Coronary artery (tissue), 2 donors: ENCODE measurements around the gene TP73.

Experiments used
- DNase-seq: peaks from one replicate; pipeline ENCODE4 v3.0.0-alpha.2; 2017; ENCODE audit warnings: low spot score
- H3K27ac ChIP-seq, 2 donors: fragments of 200-600 bp; sonication (generic); one replicate each; pipeline ENCODE4 v1.5.1; 2016 to 2019
- H3K4me3 ChIP-seq: fragments of 200-600 bp; sonication (generic); 2 replicates; pipeline ENCODE4 v1.5.1; 2016; ENCODE audit warnings: mild to moderate bottlenecking, moderate library complexity
- TF ChIP-seq, protein P1 (sequence below): fragments of 200-600 bp; sonication (generic); IDR thresholded peaks from one replicate; pipeline ENCODE4 v1.5.1; 2019; ENCODE audit warnings: antibody characterized with exemption

Gene TP73

DNA sequence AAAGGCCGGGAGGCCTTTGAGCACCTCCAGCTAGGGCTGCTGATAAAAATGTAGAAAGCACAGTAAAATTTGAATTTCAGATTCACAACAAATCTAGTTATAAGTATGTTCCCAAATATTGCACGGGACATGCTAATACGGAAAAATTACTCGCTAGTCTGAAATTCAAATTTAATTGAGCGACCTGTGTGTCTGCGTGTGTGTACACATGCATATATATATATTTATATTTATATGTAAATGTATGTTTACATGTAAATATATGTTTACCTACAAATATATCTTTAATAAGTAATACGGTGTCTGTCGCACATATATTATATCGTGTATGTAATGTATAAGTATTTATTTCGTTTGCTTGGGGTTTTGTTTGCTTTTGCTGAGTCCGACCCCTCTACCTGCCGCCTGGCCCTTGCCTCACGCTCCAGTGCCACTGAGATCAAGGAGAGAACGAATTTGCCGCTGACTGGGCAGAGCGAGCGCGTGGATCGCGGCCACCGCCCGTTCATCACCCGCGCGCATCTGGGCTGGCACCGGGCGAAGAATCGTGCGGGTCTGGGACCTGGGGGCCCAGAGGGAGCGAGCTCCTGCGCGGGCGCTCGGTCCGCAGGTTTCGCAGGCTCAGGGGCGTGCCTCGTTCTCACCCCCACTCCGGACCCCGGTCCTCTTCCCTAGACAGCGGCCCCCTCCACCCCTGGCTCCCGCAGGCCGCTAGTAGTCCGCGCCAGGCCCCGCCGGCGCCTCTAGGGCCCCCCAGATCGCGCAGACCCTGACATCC, 1.9 kb upstream of the TP73 start:
- DNase-seq: peak; percentile 63
- no peak overlapping the region for H3K27ac ChIP-seq
- peak overlapping the region; percentile 85 for H3K4me3 ChIP-seq
- TF ChIP-seq, protein P1, sequence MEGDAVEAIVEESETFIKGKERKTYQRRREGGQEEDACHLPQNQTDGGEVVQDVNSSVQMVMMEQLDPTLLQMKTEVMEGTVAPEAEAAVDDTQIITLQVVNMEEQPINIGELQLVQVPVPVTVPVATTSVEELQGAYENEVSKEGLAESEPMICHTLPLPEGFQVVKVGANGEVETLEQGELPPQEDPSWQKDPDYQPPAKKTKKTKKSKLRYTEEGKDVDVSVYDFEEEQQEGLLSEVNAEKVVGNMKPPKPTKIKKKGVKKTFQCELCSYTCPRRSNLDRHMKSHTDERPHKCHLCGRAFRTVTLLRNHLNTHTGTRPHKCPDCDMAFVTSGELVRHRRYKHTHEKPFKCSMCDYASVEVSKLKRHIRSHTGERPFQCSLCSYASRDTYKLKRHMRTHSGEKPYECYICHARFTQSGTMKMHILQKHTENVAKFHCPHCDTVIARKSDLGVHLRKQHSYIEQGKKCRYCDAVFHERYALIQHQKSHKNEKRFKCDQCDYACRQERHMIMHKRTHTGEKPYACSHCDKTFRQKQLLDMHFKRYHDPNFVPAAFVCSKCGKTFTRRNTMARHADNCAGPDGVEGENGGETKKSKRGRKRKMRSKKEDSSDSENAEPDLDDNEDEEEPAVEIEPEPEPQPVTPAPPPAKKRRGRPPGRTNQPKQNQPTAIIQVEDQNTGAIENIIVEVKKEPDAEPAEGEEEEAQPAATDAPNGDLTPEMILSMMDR: no peak

DNA sequence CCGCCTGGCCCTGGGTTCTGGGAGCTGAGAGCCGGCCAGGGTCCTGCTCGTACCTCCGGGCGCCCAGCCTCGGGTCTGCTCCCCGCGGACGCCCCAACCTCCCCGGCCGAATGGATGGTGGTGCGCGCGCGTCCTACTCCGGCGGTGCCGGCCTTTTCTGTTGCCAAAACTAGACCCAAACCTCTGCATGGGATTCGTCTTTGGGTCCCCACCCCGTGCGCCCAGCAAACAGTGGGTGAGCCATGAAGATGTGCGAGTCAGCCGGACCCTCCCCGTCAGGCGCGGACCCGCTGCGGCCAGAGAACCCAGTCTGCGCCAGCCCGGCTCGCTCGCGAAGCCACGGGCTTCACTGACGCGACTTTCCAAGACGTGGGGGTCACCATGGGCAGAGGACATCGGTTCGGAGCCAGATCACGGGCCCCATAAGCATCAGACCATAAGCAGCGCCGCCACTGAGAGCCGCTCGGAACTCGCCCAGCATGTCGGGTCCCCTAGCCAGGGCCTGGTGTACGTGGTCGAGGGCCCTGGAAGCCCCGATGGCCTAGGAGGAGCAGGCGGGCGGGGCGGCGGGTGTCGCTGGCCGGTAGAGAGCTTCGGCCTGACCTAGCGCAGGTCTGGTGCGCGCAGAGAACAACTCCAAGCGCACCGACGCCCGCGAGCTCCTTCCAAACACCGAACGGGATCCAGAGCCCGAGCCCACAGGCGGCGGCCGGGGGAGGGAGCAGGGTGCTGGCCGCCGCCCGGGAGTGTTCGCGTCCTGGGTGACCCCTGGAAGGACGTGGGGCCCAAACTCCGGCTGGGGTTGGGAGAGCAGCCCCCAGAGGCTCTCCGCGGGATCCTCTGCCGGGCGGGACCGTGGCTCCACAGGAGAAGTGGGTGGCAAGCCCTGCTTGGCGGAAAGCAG, 1.0 kb upstream of the TP73 start:
- DNase-seq: peak; percentile 74
- TF ChIP-seq, protein P1: no peak
- Histone ChIP-seq H3K27ac (no peak overlapping the region), H3K4me3 (peak overlapping the region; percentile 85)

- DNase-seq: no peak
- H3K27ac ChIP-seq: no peak overlapping the region
- peak overlapping the region; percentile 85 for H3K4me3 ChIP-seq
- TF ChIP-seq, protein P1: no peak
Measured at GRCh38 chr1:3652548-3653285, 401 bp downstream of the TP73 start.

DNA sequence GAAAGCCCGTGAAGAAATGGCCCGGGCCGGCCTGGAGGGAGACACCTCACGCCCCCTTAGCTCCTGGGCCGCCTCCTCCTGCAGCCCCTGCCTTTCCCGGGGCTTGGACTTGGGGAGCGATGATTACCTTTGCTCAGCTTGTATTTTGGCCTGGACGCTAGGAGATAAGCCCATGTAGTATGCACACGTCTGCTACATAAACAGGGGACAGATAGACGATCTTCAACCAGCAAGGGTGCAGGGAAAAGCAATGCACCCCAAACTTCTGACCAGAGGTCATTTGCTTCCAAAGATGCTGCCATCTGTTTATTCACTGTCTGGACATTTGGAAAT, 936 bp downstream of the TP73 start:
- no peak for DNase-seq
- H3K4me3 ChIP-seq: no peak overlapping the region
- TF ChIP-seq, protein P1: no peak
- no peak overlapping the region for H3K27ac ChIP-seq

- TF ChIP-seq, protein P1: no peak
- Histone ChIP-seq H3K27ac (no peak overlapping the region), H3K4me3 (no peak overlapping the region)
- no peak for DNase-seq
Measured at GRCh38 chr1:3654549-3655281, 2.4 kb downstream of the TP73 start.

DNA sequence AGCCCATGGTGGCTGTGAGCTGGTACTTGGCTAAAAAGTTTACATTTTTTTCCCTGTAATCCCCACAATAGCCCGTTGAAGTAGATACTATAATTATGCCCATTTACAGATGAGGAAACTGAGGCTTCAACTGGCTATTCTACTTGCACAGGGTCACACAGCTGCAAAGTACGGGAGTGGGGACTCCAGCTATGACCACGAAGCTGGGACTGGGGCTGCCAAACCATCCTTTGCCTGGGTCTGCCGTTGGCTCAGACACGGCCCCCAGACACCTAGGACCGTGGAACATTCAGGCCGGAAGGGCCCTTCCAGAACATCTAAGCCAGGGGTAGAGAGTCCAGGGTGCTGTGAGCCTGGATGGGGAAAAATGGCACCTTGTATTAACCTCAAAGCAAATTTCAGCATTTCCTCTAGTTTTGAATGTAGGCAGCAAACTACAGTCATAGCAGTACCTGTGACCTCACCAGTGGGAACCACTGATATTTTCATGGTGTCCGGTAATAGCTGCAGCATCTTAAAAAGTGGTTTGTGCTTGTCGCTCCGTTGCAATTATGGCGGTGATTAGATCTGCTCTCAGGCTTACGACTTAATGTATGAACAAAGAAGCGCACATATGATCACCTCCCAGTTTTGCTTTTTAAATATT, 4.3 kb downstream of the TP73 start:
- no peak for DNase-seq
- no peak overlapping the region for H3K27ac ChIP-seq
- TF ChIP-seq, protein P1: no peak

More for the DNA sequence above, 4.3 kb downstream of the TP73 start:
- no peak overlapping the region for H3K4me3 ChIP-seq
